OCI-LY1 (cell line): ENCODE data around the gene SELPLG.

Experiments
- H2AFZ ChIP-seq: fragments of 200-600 bp; sonication (generic), shearing (Covaris generic); 2 replicates; pipeline ENCODE4 v1.6.0; 2014; ENCODE audit warnings: antibody characterized with exemption, mild to moderate bottlenecking, low read length
- H3F3A ChIP-seq: fragments of 200-600 bp; sonication (generic), shearing (Covaris generic); 2 replicates; pipeline ENCODE4 v1.6.0; 2014; ENCODE audit warnings: mild to moderate bottlenecking, antibody characterized with exemption, low read length, moderate library complexity; ENCODE audit not compliant: insufficient read depth
- H3K27ac ChIP-seq: fragments of 200-600 bp; sonication (generic); 2 replicates; pipeline ENCODE4 v1.5.1; 2014; ENCODE audit warnings: low read length, mixed run types, mild to moderate bottlenecking, low read depth; ENCODE audit not compliant: poor library complexity, severe bottlenecking
- H3K27me3 ChIP-seq: fragments of 200-600 bp; sonication (generic); 2 replicates; pipeline ENCODE4 v1.6.0; 2014; ENCODE audit warnings: antibody characterized with exemption, mild to moderate bottlenecking, low read length, moderate library complexity; ENCODE audit not compliant: insufficient read depth
- H3K36me3 ChIP-seq: fragments of 200-600 bp; sonication (generic); 2 replicates; pipeline ENCODE4 v1.6.1; 2014; ENCODE audit warnings: mild to moderate bottlenecking, antibody characterized with exemption, low read length, moderate library complexity, mixed read lengths; ENCODE audit not compliant: insufficient read depth
- H3K4me1 ChIP-seq: fragments of 200-600 bp; sonication (generic); 2 replicates; pipeline ENCODE4 v1.5.1; 2014; ENCODE audit warnings: mild to moderate bottlenecking, low read length, moderate library complexity; ENCODE audit not compliant: insufficient read depth, severe bottlenecking
- H3K4me2 ChIP-seq: fragments of 200-600 bp; sonication (generic), shearing (Covaris generic); 2 replicates; pipeline ENCODE4 v1.6.1; 2014; ENCODE audit warnings: low read length
- H3K4me3 ChIP-seq: fragments of 200-600 bp; sonication (generic); 2 replicates; pipeline ENCODE4 v1.5.1; 2014; ENCODE audit warnings: low read length, low read depth, mild to moderate bottlenecking, mixed read lengths; ENCODE audit not compliant: poor library complexity, severe bottlenecking
- H3K79me2 ChIP-seq: fragments of 200-600 bp; shearing (Covaris generic); 2 replicates; pipeline ENCODE4 v1.6.1; 2016; ENCODE audit warnings: mixed run types, low read length, mixed read lengths; ENCODE audit not compliant: insufficient read depth
- H3K9ac ChIP-seq: fragments of 200-600 bp; sonication (generic), shearing (Covaris generic); 2 replicates; pipeline ENCODE4 v1.6.1; 2014; ENCODE audit warnings: mild to moderate bottlenecking, low read length, mixed read lengths
- H3K9me2 ChIP-seq: fragments of 200-600 bp; sonication (generic), shearing (Covaris generic); 2 replicates; pipeline ENCODE4 v1.6.1; 2014; ENCODE audit warnings: low read depth, mild to moderate bottlenecking, low read length, mixed read lengths
- H3K9me3 ChIP-seq: fragments of 200-600 bp; shearing (Covaris generic); 2 replicates; pipeline ENCODE4 v1.6.1; 2014; ENCODE audit warnings: low read length, mixed read lengths
- H4K20me1 ChIP-seq: fragments of 200-600 bp; sonication (generic), shearing (Covaris generic); 2 replicates; pipeline ENCODE4 v1.6.0; 2016; ENCODE audit warnings: mild to moderate bottlenecking, low read length; ENCODE audit not compliant: insufficient read depth
- CTCF ChIP-seq: fragments of 200-600 bp; sonication (generic), shearing (Covaris generic); IDR thresholded peaks from 2 replicates; pipeline ENCODE4 v1.5.1; 2017; ENCODE audit warnings: mild to moderate bottlenecking, antibody characterized with exemption, low read length, moderate library complexity, mixed read lengths
- EZH2 ChIP-seq: fragments of 200-600 bp; sonication (generic), shearing (Covaris generic); IDR thresholded peaks from 2 replicates; pipeline ENCODE4 v1.8.0; 2017; ENCODE audit warnings: borderline replicate concordance, mixed run types, mild to moderate bottlenecking, antibody characterized with exemption, low read length, moderate library complexity, mixed read lengths

The SELPLG gene

GRCh38 chr12:108596854-108597558, 36.7 kb downstream of the SELPLG start:
- TF ChIP-seq EZH2: no peak
- TF ChIP-seq CTCF: no peak
- no peak overlapping the region for H2AFZ ChIP-seq
- no peaks in the 10 kb centered on the region for H3K9me3 ChIP-seq
- H3K36me3 ChIP-seq: no peaks in the 10 kb centered on the region
- no peaks in the 10 kb centered on the region for H3K27me3 ChIP-seq
- no peaks in the 10 kb centered on the region for H3K4me1 ChIP-seq
- H3F3A ChIP-seq: no peaks in the 10 kb centered on the region
- no peak overlapping the region for H3K27ac ChIP-seq
- H3K4me3 ChIP-seq: no peak overlapping the region
- no peak overlapping the region for H3K4me2 ChIP-seq
- no peaks in the 10 kb centered on the region for H3K79me2 ChIP-seq
- H4K20me1 ChIP-seq: no peaks in the 10 kb centered on the region
- no peaks in the 10 kb centered on the region for H3K9me2 ChIP-seq
- H3K9ac ChIP-seq: no peak overlapping the region

DNA sequence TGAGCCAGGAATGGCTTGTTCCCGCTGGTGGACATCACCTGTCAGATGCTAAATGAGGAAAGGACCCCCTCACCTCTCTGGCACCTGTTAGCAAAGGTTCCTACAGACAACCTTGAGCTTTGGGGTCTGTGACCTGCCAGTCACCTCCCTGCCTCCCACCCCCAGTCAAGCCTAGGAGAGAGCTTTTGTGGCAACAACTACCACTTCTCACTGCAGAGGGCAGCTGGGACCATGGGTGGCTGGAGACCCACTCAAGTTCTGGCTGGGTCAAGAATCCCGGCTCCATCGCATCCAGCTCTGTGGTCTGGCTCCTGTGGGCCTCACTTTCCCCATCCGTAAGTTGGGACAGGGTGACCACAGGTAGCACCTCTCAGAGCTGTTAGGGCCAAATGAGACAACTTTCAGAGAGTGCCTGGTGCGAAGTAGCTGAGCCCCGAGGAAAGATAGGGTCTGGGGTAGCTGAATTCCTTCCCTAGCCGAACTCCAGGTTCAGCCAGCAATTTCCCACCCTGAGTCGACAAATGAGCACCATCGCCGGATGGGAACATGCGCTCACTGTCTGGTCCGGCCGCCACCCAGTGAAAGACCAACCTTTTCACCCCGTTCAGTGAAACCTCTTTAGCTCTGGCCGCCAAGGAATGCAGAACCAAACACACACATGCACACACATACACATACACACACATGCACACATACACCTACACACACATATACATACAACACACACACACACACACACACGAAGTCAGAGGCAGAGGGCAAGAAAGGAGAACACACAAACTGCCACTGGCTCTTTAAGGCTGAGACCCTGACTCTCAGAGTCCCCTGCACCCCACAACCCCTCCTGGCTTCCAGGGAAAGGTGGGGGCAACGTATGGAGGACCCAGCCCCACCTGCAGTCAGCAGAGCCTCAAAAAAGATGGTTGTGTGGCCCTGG, 37.7 kb downstream of the SELPLG start:
- Histone ChIP-seq H3K4me2 (no peak overlapping the region), H3K27ac (no peak overlapping the region), H3F3A (no peaks in the 10 kb centered on the region), H3K4me1 (no peaks in the 10 kb centered on the region), H3K27me3 (no peaks in the 10 kb centered on the region), H2AFZ (no peak overlapping the region), H3K9me2 (no peaks in the 10 kb centered on the region), H3K79me2 (no peaks in the 10 kb centered on the region), H3K36me3 (no peaks in the 10 kb centered on the region), H3K4me3 (no peak overlapping the region), H4K20me1 (no peaks in the 10 kb centered on the region), H3K9me3 (no peaks in the 10 kb centered on the region), H3K9ac (no peak overlapping the region)
- no peak for TF ChIP-seq CTCF
- TF ChIP-seq EZH2: no peak

GRCh38 chr12:108594960-108595710, 38.6 kb downstream of the SELPLG start:
- Histone ChIP-seq H3K36me3 (no peaks in the 10 kb centered on the region), H3K4me2 (no peak overlapping the region), H3K9ac (no peak overlapping the region)

More at GRCh38 chr12:108594960-108595710, 38.6 kb downstream of the SELPLG start:
- no peaks in the 10 kb centered on the region for H3F3A ChIP-seq
- H3K4me1 ChIP-seq: no peaks in the 10 kb centered on the region
- H3K27me3 ChIP-seq: no peaks in the 10 kb centered on the region
- H3K9me3 ChIP-seq: no peaks in the 10 kb centered on the region
- H3K4me3 ChIP-seq: no peak overlapping the region
- no peak overlapping the region for H3K27ac ChIP-seq
- H3K79me2 ChIP-seq: no peaks in the 10 kb centered on the region
- TF ChIP-seq CTCF (no peak), EZH2 (no peak)
- no peak overlapping the region for H2AFZ ChIP-seq
- no peaks in the 10 kb centered on the region for H4K20me1 ChIP-seq
- no peaks in the 10 kb centered on the region for H3K9me2 ChIP-seq
